ENCODE data around the gene PANX3.

DNA sequence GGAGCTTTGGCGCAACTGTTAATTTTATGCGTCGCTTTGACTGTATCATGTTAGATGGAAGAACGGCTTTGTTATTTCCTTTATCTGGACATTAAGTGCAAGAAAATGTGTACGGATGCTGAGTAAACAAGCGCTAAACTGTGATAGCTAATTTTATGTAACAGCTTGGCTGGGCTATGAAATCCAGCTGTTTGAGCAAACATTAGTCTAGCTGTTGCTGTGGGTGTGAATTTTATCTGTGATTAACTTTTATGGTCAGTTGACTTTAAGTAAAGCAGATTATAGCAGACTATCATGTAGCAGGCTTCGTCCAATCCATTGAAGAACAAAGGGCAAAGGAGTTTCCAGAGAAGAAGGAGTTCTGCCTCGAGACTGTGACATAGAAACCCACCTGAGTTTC lies 27.4 kb upstream of the PANX3 start:
- TF ChIP-seq, protein P1, sequence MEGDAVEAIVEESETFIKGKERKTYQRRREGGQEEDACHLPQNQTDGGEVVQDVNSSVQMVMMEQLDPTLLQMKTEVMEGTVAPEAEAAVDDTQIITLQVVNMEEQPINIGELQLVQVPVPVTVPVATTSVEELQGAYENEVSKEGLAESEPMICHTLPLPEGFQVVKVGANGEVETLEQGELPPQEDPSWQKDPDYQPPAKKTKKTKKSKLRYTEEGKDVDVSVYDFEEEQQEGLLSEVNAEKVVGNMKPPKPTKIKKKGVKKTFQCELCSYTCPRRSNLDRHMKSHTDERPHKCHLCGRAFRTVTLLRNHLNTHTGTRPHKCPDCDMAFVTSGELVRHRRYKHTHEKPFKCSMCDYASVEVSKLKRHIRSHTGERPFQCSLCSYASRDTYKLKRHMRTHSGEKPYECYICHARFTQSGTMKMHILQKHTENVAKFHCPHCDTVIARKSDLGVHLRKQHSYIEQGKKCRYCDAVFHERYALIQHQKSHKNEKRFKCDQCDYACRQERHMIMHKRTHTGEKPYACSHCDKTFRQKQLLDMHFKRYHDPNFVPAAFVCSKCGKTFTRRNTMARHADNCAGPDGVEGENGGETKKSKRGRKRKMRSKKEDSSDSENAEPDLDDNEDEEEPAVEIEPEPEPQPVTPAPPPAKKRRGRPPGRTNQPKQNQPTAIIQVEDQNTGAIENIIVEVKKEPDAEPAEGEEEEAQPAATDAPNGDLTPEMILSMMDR (IDR thresholded peaks at IDR 0.05): no peak
- no peak for TF ChIP-seq ZFX (IDR thresholded peaks at IDR 0.05; ENCODE audit: borderline replicate concordance)

Measured in 22Rv1 (cell line).